Lower leg skin (tissue), 3 donors: Measurements from ENCODE around the gene HEPN1.

Experiments
- CTCF ChIP-seq, 3 donors: fragments of 450-650 bp; IDR thresholded peaks; one replicate each; pipeline ENCODE4 v1.5.1; 2016; ENCODE audit warnings: antibody characterized with exemption in 3 of 3, mild to moderate bottlenecking in 3 of 3, moderate library complexity in 2 of 3
- POLR2A ChIP-seq, 2 donors: fragments of 450-650 bp; IDR thresholded peaks; one replicate each; pipeline ENCODE4 v1.6.1; 2016 to 2017; ENCODE audit warnings: antibody characterized with exemption in 2 of 2, mild to moderate bottlenecking in 1 of 2, moderate library complexity in 1 of 2

- TF ChIP-seq CTCF (IDR thresholded peaks at IDR 0.05) = no peak
- TF ChIP-seq POLR2A (IDR thresholded peaks at IDR 0.05) = no peak
Observed at GRCh38 chr11:124943741-124944140, 24.7 kb downstream of the HEPN1 start.
